MCF 10A (cell line): ENCODE results near the gene PIK3CD. TPM values are rescaled to one million over a fixed set of nuclear protein-coding genes. Genes with fewer than 3 reads are reported as not detected.

Experiments
- BruUV-seq: library from RNA; stranded (reverse); fragments of 400-500 nt; replicated peaks from 2 replicates; lab custom pipeline; 2021; lab: Mats Ljungman, UMichigan
- CTCF ChIA-PET: fragments of 300-600 bp; sonication (Branson Sonifier 250); formaldehyde crosslinking; extraction: SDS; loops from one replicate; lab custom pipeline; 2021; ENCODE audit warnings: antibody characterized with exemption, inconsistent platforms; lab: Yijun Ruan, JAX
- POLR2A ChIA-PET: fragments of 300-600, 350-650 bp; sonication (Branson Sonifier 250); formaldehyde crosslinking; extraction: SDS; loops from one replicate; lab custom pipeline; 2020; ENCODE audit warnings: antibody characterized with exemption, inconsistent platforms; lab: Yijun Ruan, JAX
- DNase-seq: peaks from one replicate; pipeline ENCODE4 v3.0.0-alpha.2; 2018; ENCODE audit not compliant: unreplicated experiment
- H3K27ac Mint-ChIP-seq: one replicate; pipeline ENCODE4 v1.8.0; 2022; ENCODE audit warnings: mild to moderate bottlenecking, low read depth, mixed read lengths; ENCODE audit not compliant: unreplicated experiment
- H3K27me3 Mint-ChIP-seq: one replicate; pipeline ENCODE4 v1.8.0; 2022; ENCODE audit warnings: mixed read lengths; ENCODE audit not compliant: insufficient read depth, unreplicated experiment
- H3K36me3 Mint-ChIP-seq: one replicate; pipeline ENCODE4 v1.8.0; 2022; ENCODE audit warnings: mild to moderate bottlenecking, moderate library complexity, mixed read lengths; ENCODE audit not compliant: insufficient read depth, unreplicated experiment
- H3K4me1 Mint-ChIP-seq: one replicate; pipeline ENCODE4 v1.8.0; 2022; ENCODE audit warnings: mixed read lengths; ENCODE audit not compliant: insufficient read depth, unreplicated experiment
- H3K4me3 Mint-ChIP-seq: one replicate; pipeline ENCODE4 v1.8.0; 2022; ENCODE audit warnings: mild to moderate bottlenecking, moderate library complexity, mixed read lengths; ENCODE audit not compliant: unreplicated experiment
- H3K9me3 Mint-ChIP-seq: one replicate; pipeline ENCODE4 v1.8.0; 2022; ENCODE audit warnings: mixed read lengths; ENCODE audit not compliant: unreplicated experiment
- CTCF ChIP-seq: fragments of 200-600 bp; IDR thresholded peaks from one replicate; pipeline ENCODE4 v1.8.0; 2022; ENCODE audit warnings: antibody characterized with exemption, mild to moderate bottlenecking; ENCODE audit not compliant: unreplicated experiment
- intact Hi-C: fragments of 100-400 bp; cut with micrococcal nuclease; formaldehyde crosslinking; loops from 2 replicates; pipeline ENCODE4 v1.14.1; 2022
- total RNA-seq: library from RNA; stranded (reverse); gene quantifications from 2 replicates; pipeline ENCODE4 v1.2.3, GENCODE V29; 2022

The PIK3CD gene
- total RNA-seq, 1 experiment from 2014 or later: 7.0 TPM

DNA sequence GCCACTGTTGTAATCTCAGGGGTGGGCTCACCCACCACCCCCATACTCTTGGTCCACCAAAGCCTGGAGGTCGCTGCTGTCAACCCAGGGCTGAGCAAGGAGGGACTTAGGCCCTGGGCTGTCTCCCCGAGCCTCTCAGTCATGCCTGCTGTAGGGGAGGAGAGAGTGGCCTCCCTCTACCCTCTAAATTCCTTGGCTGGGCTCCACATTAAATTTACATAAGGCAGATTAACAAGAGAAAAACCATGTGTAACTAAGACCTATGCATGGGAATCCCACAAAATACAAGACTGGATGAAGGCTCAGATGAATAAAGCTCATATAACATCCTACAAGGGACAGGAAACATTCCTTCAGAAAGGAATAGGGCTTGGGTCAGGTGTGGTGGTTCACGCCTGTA, 1.8 kb upstream of the PIK3CD start:
- TF ChIP-seq CTCF: no peak
- intact Hi-C loops: no loop called here
- ChIA-PET POLR2A (no interaction called here), CTCF (interaction anchor here (0.7 kb wide), 1 partner anchor 383 kb away, joined by 5 read pairs; no protein-coding TSS in a partner anchor)
- Mint-ChIP-seq H3K36me3 (no peaks in the 10 kb centered on the region), H3K27ac (no peak overlapping the region), H3K4me1 (peaks cover under 1% of the 10 kb centered on the region), H3K27me3 (no peaks in the 10 kb centered on the region), H3K4me3 (no peak overlapping the region), H3K9me3 (no peaks in the 10 kb centered on the region)
- no TSS peak for BruUV-seq
- DNase-seq: no peak

DNA sequence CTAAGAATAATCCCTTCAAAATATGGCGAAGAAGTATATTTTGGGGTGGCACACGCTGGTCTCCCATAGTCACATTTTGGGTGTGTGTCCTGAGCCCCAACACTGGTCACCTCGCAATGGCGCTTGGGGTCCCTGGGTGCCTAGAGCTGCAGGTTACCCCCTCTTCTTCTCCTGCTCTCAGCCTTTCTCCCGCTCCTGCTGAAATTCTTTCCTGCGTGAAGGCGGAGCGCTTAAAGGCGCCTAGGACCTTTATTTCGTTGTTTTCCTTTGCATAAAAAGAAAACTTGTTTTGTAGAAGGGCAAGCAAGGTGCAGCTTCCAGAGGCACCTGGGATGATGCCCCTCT, 339 bp upstream of the PIK3CD start:
- no peaks in the 10 kb centered on the region for H3K9me3 Mint-ChIP-seq
- H3K27me3 Mint-ChIP-seq: no peaks in the 10 kb centered on the region
- H3K36me3 Mint-ChIP-seq: no peaks in the 10 kb centered on the region
- intact Hi-C loops: no loop called here
- H3K4me1 Mint-ChIP-seq: no peaks in the 10 kb centered on the region
- ChIA-PET CTCF (no interaction called here), POLR2A (interaction anchor here (0.7 kb wide), 1 partner anchor 12 kb away, joined by 3 read pairs; no protein-coding TSS in a partner anchor)
- peak overlapping the region; percentile 51 for H3K4me3 Mint-ChIP-seq
- no TSS peak for BruUV-seq
- no peak overlapping the region for H3K27ac Mint-ChIP-seq
- TF ChIP-seq CTCF: no peak
- DNase-seq: no peak

- H3K4me1 Mint-ChIP-seq: no peaks in the 10 kb centered on the region
- CTCF ChIA-PET: no interaction called here
- no peaks in the 10 kb centered on the region for H3K27me3 Mint-ChIP-seq
- no peaks in the 10 kb centered on the region for H3K36me3 Mint-ChIP-seq
- no peak for DNase-seq
- POLR2A ChIA-PET: interaction anchor here (1.2 kb wide), 1 partner anchor 27 kb away, joined by 3 read pairs; no protein-coding TSS in a partner anchor
- no TSS peak for BruUV-seq
- intact Hi-C loops: no loop called here
- no peak overlapping the region for H3K27ac Mint-ChIP-seq
- no peaks in the 10 kb centered on the region for H3K9me3 Mint-ChIP-seq
- no peak for TF ChIP-seq CTCF
- H3K4me3 Mint-ChIP-seq: no peak overlapping the region
Measured at GRCh38 chr1:9652379-9653209, 1.1 kb downstream of the PIK3CD start.

- H3K27ac Mint-ChIP-seq: no peak overlapping the region
- H3K27me3 Mint-ChIP-seq: no peaks in the 10 kb centered on the region
- no peak for TF ChIP-seq CTCF
- H3K4me3 Mint-ChIP-seq: no peak overlapping the region
- ChIA-PET CTCF (no interaction called here), POLR2A (no interaction called here)
- no TSS peak for BruUV-seq
- DNase-seq: no peak
- H3K36me3 Mint-ChIP-seq: no peaks in the 10 kb centered on the region
- no peaks in the 10 kb centered on the region for H3K9me3 Mint-ChIP-seq
- intact Hi-C loops: no loop called here
- no peaks in the 10 kb centered on the region for H3K4me1 Mint-ChIP-seq
Measured at GRCh38 chr1:9653210-9653490, 1.6 kb downstream of the PIK3CD start.
